ENCODE results near the gene KPNA5.
A peak's percentile ranks its signal among the peaks of the same experiment; 100 is the strongest.

Gene KPNA5

GRCh38 chr6:116680880-116681672, at the start of gene KPNA5:
Gene KPNA5 (plus strand): TSS chr6:116681211. CDS start chr6:116681335, 124 bp downstream.
- ATAC-seq (ENCODE audit: insufficient read depth, low read depth) (peak; percentile 92), DNase-seq (peak; percentile 95)
- H3K79me2 ChIP-seq (ENCODE audit: insufficient read depth, low read length), result peaks cover 50% of the 10 kb centered on the region
- H3K27ac ChIP-seq (ENCODE audit: low read length), result peak within 1 kb of the TSS; percentile 89
- peak within 1 kb of the TSS; percentile 85 for H3K9ac ChIP-seq (ENCODE audit: low read depth, low read length)
- H3K9me3 ChIP-seq (ENCODE audit: insufficient read depth, low read length, severe bottlenecking), result no peaks in the 10 kb centered on the region
- H4K20me1 ChIP-seq (ENCODE audit: insufficient read depth, low read length), result peaks cover 10% of the 10 kb centered on the region; the same call in 1 of the 2 replicates
- peaks cover 17% of the 10 kb centered on the region for H3K36me3 ChIP-seq (ENCODE audit: insufficient read depth, low read length)
- peak within 1 kb of the TSS; percentile 74 to 90 for H3K4me3 ChIP-seq (ENCODE audit: low read depth in 1 of 2, low read length in 2 of 2)
- H3K27me3 ChIP-seq (ENCODE audit: insufficient read depth, low read length, poor library complexity), result no peaks in the 10 kb centered on the region
- peaks cover 35% of the 10 kb centered on the region for H3K4me1 ChIP-seq (ENCODE audit: insufficient read depth, low read length)
- H3K4me2 ChIP-seq (ENCODE audit: insufficient read depth, low read length), result peak within 1 kb of the TSS; percentile 91
- H2AFZ ChIP-seq (ENCODE audit: low read depth, low read length), result peak within 1 kb of the TSS; percentile 97
- TF ChIP-seq EZH2 (IDR thresholded peaks at IDR 0.05; ENCODE audit: borderline replicate concordance, low read depth, low read length, severe bottlenecking), result no peak
- no peak for TF ChIP-seq CTCF (IDR thresholded peaks at IDR 0.05; ENCODE audit: borderline replicate concordance, extremely low read depth, low read length, poor library complexity, severe bottlenecking)

GRCh38 chr6:116631379-116631990, 49.5 kb upstream of the KPNA5 start:
- no peak for TF ChIP-seq EZH2 (IDR thresholded peaks at IDR 0.05; ENCODE audit: borderline replicate concordance, low read depth, low read length, severe bottlenecking)
- no peak for TF ChIP-seq CTCF (IDR thresholded peaks at IDR 0.05; ENCODE audit: borderline replicate concordance, extremely low read depth, low read length, poor library complexity, severe bottlenecking)
- no peak for DNase-seq
- H2AFZ ChIP-seq (ENCODE audit: low read depth, low read length), result no peak overlapping the region
- no peak overlapping the region for H3K27ac ChIP-seq (ENCODE audit: low read length)
- peak; percentile 39; the same call in 1 of the 3 replicates for ATAC-seq (ENCODE audit: insufficient read depth, low read depth)
- no peaks in the 10 kb centered on the region for H3K79me2 ChIP-seq (ENCODE audit: insufficient read depth, low read length)
- no peaks in the 10 kb centered on the region for H3K27me3 ChIP-seq (ENCODE audit: insufficient read depth, low read length, poor library complexity)
- H3K4me2 ChIP-seq (ENCODE audit: insufficient read depth, low read length), result no peak overlapping the region
- no peaks in the 10 kb centered on the region for H3K9me3 ChIP-seq (ENCODE audit: insufficient read depth, low read length, severe bottlenecking)
- no peaks in the 10 kb centered on the region for H3K4me1 ChIP-seq (ENCODE audit: insufficient read depth, low read length)
- H3K36me3 ChIP-seq (ENCODE audit: insufficient read depth, low read length), result peaks cover 32% of the 10 kb centered on the region
- no peaks in the 10 kb centered on the region for H4K20me1 ChIP-seq (ENCODE audit: insufficient read depth, low read length)
- no peak overlapping the region for H3K4me3 ChIP-seq (ENCODE audit: low read depth in 1 of 2, low read length in 2 of 2)
- H3K9ac ChIP-seq (ENCODE audit: low read depth, low read length), result no peak overlapping the region

- DNase-seq, result no peak
- no peak overlapping the region for H2AFZ ChIP-seq (ENCODE audit: low read depth, low read length)
- no peak overlapping the region for H3K4me3 ChIP-seq (ENCODE audit: low read depth in 1 of 2, low read length in 2 of 2)
- peaks cover 37% of the 10 kb centered on the region for H3K36me3 ChIP-seq (ENCODE audit: insufficient read depth, low read length)
- TF ChIP-seq EZH2 (IDR thresholded peaks at IDR 0.05; ENCODE audit: borderline replicate concordance, low read depth, low read length, severe bottlenecking), result no peak
- peak; percentile 49 for TF ChIP-seq CTCF (IDR thresholded peaks at IDR 0.05; ENCODE audit: borderline replicate concordance, extremely low read depth, low read length, poor library complexity, severe bottlenecking)
- H3K27me3 ChIP-seq (ENCODE audit: insufficient read depth, low read length, poor library complexity), result no peaks in the 10 kb centered on the region
- H3K27ac ChIP-seq (ENCODE audit: low read length), result no peak overlapping the region
- no peaks in the 10 kb centered on the region for H3K9me3 ChIP-seq (ENCODE audit: insufficient read depth, low read length, severe bottlenecking)
- H3K4me2 ChIP-seq (ENCODE audit: insufficient read depth, low read length), result no peak overlapping the region
- no peak overlapping the region for H3K9ac ChIP-seq (ENCODE audit: low read depth, low read length)
- H4K20me1 ChIP-seq (ENCODE audit: insufficient read depth, low read length), result no peaks in the 10 kb centered on the region
- H3K79me2 ChIP-seq (ENCODE audit: insufficient read depth, low read length), result no peaks in the 10 kb centered on the region
- peak; percentile 59; the same call in 1 of the 3 replicates for ATAC-seq (ENCODE audit: insufficient read depth, low read depth)
- H3K4me1 ChIP-seq (ENCODE audit: insufficient read depth, low read length), result no peaks in the 10 kb centered on the region
Observed at GRCh38 chr6:116633685-116634084, 47.3 kb upstream of the KPNA5 start.
